Middle frontal gyrus (tissue), 1 donor: Measurements from ENCODE around the gene TBX15.

Experiments
- DNase-seq: peaks from one replicate; pipeline ENCODE4 v3.0.0-alpha.2; 2015; ENCODE audit warnings: low spot score; ENCODE audit errors: extremely low spot score

Gene TBX15

DNA sequence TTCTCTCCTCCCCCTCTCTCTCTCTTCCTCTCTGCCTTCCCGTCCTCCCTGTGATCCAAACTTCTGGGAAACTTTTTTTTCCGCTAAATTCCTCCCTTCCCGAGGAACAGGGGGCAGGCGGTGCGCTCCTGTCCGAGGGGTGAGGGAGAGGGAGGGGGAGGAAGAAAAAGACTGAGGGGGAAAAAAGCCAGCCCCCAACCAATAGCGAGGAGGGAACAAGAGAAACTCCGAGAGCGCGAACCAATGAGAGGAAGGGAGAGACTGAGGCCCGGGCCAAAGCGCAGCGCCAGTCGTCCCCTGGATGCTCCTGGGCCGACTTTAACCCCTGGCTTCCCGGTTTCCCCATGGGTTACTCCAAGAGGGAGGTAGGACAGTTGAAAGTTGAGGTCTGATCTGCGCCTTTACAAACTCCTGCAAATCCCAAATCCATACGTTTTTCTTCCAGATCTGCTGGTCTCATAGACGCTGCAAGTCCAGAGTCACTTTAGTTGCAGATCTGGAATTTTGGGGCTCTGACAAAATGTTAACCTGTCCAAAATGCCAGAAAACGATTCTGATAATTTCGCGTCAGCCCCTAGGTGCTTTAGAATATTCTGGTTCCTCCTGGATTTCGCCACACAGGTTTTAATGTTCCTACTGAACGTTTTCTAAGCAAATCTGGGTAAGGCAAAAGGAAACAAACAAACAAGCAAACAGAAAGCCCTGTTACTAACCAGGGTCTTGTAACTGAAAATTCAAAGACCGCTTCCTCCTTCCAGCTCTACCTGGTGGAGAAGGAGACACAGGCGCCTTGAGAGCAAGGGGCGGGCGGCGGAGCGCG lies at the start of gene TBX15:
TBX15 (minus strand) TSS at position 158 of the 820 bp plus-strand sequence. CDS start 548 bp downstream, outside the sequence.
- DNase-seq, result no peak

DNA sequence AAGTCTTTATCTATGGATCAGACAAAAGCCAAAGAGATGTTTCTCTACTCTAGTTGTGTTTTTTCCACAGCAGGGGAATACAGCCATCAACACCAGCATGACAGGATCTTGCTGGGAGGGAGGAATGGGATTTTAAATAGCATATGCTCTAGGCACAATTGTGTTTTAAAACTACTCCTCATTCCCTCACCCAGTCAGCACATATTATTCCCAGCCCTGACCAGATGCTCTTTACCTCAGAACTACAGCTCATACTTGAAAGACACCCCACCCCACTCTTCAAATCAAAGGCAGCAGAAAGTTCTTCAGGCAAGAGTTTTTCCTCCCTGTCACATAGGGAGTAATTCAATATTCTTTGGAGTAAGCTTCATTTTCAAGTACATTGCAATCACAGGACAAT lies 46.2 kb upstream of the TBX15 start:
- DNase-seq, result no peak

DNA sequence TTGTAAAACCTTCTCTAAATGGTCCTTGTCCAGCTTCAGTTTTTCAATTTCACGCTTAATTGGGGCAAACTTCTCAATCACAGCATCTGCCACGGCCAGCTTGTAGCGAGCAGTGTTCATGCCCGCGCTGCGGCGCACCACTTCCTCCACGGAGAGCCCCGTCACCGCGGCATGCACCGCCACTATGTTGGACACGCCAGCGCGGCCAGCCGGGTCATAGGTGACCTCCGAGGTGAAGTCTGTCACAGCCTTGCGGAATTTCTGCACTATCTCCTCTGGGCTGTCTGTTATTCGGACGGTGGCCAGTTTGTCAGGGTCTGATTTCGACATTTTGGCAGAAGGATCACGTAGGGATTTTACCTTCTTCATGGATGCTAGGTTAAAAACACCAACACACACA lies 44.8 kb upstream of the TBX15 start:
- DNase-seq, result no peak

DNA sequence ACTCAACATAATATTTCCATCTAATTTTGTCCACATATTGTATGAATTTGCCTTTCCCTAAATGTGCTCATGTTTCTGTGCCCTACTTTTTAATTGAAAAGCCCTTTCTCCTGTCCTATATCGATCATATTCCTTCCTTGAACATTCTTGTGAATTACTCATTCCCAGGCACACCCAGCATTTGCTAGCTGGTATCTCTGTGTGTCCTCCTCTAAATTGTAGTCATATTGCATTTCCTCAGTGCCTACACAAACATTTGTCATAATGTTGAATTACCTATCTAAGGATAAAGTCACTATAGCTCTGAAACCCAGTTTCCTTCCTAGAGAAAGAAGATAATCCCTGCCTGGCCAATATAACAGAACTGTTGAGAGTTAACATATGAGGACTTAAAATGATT lies 39.6 kb upstream of the TBX15 start:
- no peak for DNase-seq

DNA sequence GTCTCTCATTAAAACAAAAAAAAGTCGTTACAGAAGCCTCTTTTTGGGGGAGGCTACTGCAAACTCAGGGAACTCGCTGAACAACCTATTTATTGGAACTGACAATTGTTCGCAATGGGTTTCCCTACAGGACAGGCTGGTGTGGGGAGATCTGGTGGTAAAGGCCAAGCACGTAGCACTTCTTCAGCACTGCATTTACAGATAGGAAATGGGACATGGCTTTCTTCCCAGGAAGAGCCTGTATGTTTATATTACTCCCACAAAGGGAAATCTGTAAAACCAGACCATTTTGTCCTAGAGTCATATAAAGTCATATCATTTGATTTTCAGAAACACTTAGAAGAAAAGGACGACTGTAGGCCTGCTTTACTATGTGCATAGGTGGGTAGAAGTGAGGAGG lies 38.8 kb upstream of the TBX15 start:
- no peak for DNase-seq

DNA sequence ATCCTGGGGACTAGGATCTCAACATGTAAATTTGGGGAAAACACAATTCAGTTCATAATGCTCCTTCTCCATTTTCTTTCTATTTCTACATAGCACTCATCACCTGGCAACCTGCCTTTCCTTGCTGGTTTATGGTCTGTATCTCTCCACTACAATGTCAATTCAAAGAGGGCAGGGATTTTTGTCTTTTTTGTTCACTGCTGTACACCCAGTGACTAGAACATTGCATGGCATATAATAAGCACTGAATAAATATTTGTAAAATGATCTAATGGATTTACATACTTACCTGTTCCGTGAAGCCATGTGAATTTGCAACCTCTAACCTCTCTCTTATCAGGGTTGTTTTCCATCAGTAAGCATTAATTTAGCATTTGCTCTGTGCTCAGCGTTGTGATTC lies 27.4 kb upstream of the TBX15 start:
- no peak for DNase-seq

DNA sequence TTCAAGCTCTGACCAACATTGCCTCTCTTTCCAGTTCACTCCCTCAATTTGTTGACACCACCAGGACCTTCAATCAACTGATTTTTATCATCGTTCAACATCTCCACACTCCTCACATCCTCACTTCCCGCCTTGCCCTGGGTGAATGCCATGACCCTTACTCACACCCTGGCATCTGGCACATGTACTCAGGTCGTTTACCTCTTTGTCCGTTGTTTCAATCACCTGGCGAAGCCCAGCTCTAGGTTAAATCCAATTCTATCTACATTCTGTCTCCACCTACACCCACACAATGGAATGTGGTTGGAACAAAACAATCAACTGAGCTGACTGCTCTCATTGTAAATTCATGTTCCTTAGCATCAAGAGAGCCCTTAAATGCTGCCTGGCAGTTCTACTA lies 24.2 kb upstream of the TBX15 start:
- no peak for DNase-seq

DNA sequence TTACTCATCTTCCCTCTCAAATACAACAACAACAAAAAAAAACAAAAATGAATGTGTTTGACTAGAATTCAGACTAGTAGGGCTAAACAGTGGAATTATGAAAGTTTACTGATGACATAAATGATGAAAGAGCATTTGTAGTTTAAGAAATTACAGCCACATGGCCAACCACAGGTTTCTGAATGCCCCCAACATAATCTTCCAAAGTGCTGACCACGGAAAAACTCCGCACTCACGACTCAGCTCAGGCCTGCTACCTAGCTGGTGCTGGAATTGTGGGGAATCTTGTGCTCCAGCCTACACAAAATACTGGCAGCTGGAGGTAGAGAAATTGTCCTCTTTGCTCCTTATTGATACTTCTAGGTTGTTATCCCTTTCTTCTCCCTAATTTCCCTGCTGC lies 23.6 kb upstream of the TBX15 start:
- DNase-seq, result no peak

DNA sequence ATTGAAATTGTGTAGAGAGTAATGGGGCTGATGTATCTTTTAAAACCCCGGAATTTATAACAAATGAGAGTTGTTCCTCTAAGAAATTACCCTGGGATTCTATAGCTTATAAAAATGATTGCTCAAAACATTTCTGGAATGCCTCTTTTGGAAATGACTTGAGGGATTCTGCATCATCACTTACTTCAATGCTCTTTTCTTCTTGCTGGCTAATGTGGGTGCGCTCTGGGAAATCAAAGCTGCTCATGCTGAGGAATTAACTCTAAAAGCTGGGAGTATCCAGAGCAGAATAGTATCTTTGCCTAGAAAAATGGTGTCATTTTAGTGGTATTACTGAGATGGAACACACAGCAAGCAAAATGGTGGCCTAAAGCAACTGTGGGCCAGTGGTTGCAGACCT lies 23.0 kb upstream of the TBX15 start:
- DNase-seq, result no peak

DNA sequence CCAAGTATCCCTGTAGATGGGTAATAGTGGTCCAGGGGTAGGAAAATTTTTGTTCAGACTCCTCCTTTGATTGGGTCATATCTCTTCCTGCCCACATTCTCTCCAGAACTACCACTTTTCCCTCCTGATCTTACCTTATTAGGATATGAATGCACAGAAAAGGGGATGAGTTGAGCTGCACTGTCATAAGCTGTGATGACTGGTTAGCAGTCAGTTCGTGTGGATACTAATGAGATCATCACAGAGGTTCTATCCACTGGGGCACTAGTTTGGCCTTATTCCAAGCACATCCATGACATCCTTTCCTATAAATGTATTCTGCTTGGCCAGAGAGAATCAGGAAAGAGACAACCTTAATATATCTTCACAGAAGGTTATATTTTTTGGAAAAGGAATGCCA lies 22.1 kb upstream of the TBX15 start:
- DNase-seq, result no peak

DNA sequence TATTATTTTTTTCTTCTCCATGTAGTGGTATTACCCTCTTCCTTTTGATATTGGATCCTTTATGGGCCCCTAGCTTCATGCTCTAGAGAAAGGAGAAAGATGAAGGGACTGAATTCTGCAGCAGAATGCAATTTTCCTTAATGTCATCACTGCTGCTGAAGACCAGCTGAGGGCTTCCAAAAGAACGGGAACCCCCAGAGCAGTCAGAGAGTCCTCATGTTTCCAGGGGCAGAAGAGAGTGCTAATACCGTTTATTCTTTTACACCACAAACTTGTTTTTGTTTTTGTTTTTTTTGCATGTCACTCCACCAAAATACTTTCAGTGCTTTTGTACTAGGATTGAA lies 21.1 kb upstream of the TBX15 start:
- DNase-seq, result no peak

DNA sequence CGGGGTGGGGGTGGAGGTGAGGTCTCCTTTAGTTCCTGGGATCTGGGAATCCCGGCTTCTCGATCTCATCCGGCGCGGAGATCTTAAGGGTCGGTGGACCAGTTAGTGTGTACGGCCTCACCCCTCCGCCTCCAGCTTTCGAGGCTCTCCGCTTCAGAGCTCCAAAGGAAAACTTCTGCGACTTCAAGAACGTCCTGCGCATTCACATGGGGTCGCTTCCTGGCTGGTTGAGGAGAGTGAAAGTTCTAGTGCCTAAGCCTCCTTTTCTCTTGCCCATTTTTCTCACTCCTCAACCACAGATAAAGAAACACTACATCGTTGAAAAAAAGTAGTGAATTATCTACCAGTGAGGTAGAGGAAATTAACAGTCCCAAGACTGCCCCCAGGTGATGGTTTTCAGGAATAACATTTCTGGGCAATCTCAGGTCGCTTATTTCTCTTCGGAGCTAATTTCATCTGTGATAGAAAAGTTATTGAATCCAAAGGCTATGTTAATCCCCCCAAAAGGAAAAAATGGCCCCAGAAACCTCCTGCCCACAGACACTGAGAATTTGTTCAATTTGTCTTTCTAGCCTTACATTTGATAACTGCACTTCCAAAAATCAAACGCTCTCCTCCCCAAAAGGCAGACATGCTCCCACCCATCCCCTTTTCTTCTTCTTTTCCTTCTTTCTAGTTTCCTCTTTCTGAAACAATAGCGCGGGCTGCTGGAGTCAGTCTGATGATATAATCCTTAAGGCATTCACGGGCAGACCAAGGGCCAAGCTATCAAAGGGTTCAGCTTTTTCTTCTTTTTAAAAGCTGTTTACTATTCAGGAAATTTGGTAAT lies 20.6 kb upstream of the TBX15 start:
- DNase-seq, result no peak

DNA sequence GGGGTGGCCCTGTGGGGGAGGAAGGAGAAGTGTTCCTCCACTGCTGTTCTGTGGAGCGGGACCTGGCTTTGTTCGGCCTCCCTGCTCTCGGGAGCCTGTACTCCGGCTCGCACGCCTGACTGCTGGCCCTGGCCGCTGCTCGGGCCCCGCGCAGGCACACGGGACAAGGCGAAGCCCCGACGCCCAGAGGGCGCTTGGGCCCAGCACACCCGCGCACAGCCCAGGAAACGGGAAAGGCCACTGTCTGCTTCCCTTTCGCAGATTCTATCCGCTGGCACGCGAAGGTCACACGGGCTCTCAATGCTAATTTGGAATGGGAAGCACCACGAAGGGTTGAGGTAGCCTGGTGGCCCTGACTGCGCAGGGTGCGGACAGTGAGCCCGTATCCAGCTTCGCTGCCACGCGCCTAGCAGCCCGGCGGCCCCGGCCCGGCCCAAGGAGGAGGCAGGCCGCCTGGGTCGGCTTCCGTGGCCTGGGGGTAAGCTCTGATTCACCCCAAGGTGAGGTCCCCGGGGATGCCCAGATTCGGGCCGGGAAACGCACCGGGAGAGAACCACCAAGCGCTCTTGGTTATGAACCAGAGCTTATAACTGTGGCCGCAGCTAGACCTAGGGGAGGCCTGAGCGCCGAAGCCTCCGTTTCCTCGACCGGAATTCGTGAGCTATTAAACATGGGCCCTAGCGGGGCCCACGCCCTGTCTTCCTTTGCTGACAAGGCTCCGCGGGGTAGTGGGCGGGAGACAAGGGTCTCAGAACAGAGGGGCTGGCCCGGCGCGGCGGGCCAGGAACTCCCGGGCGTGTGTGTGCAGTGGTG lies 19.7 kb upstream of the TBX15 start:
- DNase-seq, result no peak

DNA sequence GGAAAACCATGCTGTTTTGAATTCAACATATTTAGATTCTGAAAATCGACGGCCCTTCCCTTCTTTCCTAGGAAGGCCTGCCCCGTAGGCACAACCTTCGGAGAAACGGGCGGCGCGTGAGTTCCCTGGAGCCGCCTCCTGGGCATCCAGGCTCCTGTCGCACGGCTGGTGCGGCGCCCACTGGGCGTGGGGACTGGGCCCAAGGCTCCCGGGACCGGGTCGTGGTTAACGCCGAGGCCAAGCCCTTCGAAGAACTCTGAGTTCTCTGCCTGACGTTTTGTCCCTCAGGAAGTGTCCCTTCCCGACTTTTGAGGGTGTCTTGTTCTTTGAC lies 19.2 kb upstream of the TBX15 start:
- no peak for DNase-seq

DNA sequence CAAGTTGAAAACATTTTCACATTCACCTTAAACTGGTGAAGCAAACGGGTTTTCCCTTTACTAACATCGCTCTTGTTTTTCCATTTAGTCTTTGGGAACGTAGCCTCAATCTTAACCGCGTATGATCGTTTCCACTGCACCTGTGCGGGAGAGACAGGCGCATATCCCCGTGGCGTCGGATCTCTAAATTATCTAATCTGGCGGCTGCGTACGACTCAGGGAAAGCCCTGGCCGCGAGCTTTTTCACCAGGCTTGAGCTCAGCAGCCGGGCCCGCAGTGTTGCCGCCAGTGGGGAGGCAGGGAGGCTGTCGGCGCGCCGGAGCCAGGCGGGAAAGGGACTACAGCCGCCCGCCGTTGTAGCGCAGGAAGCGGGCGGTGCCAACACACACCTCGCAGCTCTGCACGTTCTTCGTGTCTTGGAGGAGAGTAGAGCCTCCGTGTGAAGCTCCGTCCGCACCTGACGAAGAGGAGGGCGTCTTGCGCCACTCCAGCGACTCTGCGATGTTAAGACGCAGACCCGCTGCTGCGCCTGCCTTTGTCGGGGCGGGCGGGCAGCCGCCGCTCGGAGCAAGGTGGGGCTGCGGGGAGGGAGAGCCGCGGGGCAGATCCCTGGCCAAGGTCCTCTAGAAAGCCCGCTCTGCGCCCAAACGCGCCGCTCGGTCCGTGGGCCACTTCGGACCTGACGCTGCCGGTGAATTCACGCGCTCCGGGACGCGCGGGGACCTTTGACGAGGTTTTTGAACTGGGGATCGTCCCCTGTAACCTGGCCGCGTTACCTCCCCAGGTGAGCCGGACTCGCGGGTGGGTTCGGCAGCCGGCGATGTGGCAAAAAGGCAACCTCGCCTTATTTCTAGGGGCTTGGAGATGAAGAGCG lies 18.5 kb upstream of the TBX15 start:
- no peak for DNase-seq

DNA sequence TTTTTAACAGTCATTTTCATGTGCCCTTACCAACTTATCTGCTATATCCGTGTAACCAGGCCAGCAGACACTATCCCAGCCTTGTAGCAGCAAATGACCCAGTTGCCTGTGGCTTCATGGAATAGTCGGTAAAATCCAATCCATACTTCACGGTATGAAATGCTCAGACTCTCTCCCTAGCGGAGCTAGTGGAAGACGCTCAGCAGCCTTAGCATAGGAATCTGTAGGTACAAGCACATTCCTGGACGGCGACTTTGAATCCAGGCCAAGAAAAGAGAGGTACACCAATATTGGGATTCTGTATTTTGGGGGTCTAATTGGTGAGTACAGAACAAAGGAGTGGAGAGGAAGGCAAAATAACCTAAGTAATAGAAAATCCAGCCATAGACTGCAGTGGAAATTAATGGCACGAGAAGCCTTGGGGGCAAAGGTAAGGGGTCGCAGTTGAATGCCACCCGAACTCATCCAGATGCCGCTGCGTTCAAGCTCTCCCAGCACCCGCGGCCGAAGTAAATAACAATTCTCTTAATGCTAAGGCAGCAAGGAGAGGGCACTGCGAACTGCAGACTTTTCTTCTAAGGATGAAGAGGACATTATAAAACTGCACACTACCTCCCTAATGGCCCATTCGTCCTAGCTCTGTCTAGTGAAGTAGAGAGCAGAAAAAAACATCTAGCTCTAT lies 17.7 kb upstream of the TBX15 start:
- no peak for DNase-seq

DNA sequence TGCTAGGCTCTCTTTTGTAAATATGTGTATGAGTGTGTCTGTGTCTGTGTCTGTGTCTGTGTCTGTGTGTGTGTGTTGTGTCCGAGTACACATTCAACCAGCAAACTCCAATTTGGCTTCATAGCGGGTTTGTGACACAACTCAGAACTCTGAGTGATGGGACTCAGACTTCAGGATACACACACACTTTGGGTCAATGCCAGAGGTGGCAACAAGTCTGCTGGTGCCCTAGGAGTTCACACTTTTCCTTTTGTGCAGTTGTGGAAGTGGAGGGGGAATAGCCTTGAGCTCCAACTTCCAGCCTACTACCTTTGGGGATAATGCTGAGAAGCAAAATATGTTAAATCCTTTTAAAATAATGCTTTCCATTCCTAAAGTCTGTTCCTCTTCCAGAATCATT lies 16.6 kb upstream of the TBX15 start:
- no peak for DNase-seq

DNA sequence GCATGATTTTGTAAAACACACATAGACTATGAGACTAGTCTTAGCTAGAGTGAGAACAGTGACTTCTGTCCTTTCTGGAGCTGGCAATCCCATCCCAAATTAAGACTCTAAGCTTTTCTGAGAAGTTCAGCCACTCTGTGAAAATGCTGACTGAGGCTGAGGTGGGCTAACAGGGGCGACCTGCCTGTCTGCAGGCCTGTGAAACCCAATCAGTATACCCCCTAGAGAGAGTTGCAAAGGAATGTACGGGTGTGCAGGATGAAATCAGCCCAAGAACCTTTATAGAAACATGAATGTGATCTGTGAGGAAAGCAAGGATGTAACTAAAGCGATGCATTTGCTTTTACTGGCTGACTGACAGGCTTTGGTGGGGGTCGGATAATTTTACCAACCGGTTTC lies 16.0 kb upstream of the TBX15 start:
- no peak for DNase-seq

DNA sequence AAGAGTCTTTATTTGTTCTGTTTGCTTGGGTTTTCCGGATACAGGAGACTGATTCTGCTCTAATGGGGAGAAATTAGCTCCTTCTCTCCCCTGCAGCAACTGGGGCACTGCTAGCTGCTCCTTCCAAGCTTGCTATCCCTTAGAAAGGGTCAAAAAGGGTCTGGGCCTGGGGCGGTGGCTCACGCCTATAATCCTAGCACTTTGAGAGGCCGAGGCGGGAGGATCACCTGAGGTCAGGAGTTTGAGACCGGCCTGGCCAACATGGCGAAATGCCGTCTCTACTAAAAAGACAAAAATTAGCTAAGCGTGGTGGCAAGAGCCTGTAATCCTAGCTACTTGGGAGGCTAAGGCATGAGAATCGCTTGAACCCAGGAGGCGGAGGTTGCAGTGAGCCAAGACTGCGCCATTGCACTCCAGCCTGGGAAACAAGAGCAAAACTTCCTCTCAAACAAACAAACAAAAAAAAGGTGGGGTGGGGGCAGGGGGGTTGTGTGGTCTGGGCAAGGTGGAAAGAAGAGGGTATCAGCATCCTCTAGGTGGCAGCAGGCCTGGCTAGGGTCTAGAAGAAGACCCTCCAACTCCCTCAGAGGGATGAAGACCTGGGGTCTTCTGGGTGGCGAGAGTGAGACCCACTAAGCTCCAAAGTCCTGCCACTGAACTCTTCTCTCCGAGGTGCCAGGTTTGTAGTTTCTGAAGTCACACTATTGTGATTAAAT lies 15.4 kb upstream of the TBX15 start:
- DNase-seq, result no peak
